Kidney (tissue), 22 donors: ENCODE measurements around the gene SIVA1. TPM values are rescaled to one million over a fixed set of nuclear protein-coding genes. Genes with fewer than 3 reads are reported as not detected.

Source experiments
- DNase-seq, 5 donors: peaks; one replicate each; pipeline ENCODE4 v3.0.0-alpha.2; 2013 to 2020
- FAIRE-seq: peaks from 2 replicates; lab custom pipeline; 2012; peaks lifted over from hg19 to GRCh38; lab: Jason Lieb, UNC
- H3K27ac ChIP-seq, 2 donors: one replicate each; pipeline ENCODE4 v1.7.0; 2013; ENCODE audit warnings: low read depth in 2 of 2, low read length in 2 of 2, inconsistent platforms in 1 of 2
- H3K27me3 ChIP-seq: one replicate; pipeline ENCODE4 v1.7.1; 2013; ENCODE audit warnings: low read length, inconsistent platforms; ENCODE audit not compliant: control insufficient read depth, insufficient read depth
- H3K36me3 ChIP-seq, 3 donors: one replicate each; pipeline versions ENCODE4 v1.7.0 to v1.7.1; 2013; ENCODE audit warnings: low read length in 3 of 3, control low read depth in 1 of 3, inconsistent platforms in 1 of 3; ENCODE audit not compliant: insufficient read depth in 3 of 3, control insufficient read depth in 2 of 3
- H3K4me1 ChIP-seq, 3 donors: one replicate each; pipeline versions ENCODE4 v1.7.0 to v1.7.1; 2013; ENCODE audit warnings: low read length in 3 of 3, inconsistent platforms in 1 of 3, low read depth in 1 of 3; ENCODE audit not compliant: control insufficient read depth in 2 of 3, insufficient read depth in 2 of 3
- H3K4me3 ChIP-seq, 3 donors: one replicate each; pipeline versions ENCODE4 v1.7.0 to v1.8.1; 2013; ENCODE audit warnings: low read length in 3 of 3, control low read depth in 1 of 3, inconsistent platforms in 1 of 3
- H3K9ac ChIP-seq, 3 donors: one replicate each; pipeline versions ENCODE4 v1.7.0 to v1.7.1; 2013; ENCODE audit warnings: low read length in 3 of 3, control low read depth in 1 of 3, inconsistent platforms in 1 of 3
- H3K9me3 ChIP-seq, 3 donors: one replicate each; pipeline versions ENCODE4 v1.7.0 to v1.7.1; 2013; ENCODE audit warnings: low read length in 3 of 3, control low read depth in 1 of 3, inconsistent platforms in 1 of 3; ENCODE audit not compliant: control insufficient read depth in 2 of 3, insufficient read depth in 1 of 3
- CTCF ChIP-seq: IDR thresholded peaks from 3 replicates; pipeline ENCODE4 v1.5.1; 2012; ENCODE audit warnings: mild to moderate bottlenecking, moderate library complexity, borderline replicate concordance; ENCODE audit not compliant: insufficient read depth; ENCODE audit errors: extremely low read depth
- intact Hi-C: fragments of 100-400 bp; cut with DNase I; formaldehyde crosslinking; loops from one replicate; pipeline ENCODE4 v1.11.1; 2022
- long read RNA-seq, 10 donors: library from polyadenylated mRNA in 1 of 10; unstranded in 1 of 10; transcript quantifications; one replicate each; pipeline ENCODE4 v2.0.0 and lab custom pipeline, GENCODE V29; 2021 to 2026
- polyA plus RNA-seq: library from polyadenylated mRNA; stranded (reverse); fragments of 350-450 nt; fragmentation: Illumina TruSeq; extraction: RNeasy Lipid Tissue Mini Kit (QIAGEN cat#74804); gene quantifications from one replicate; pipeline ENCODE4 v1.2.3, GENCODE V29; 2014; ENCODE audit warnings: low read depth, low replicate concordance; ENCODE audit not compliant: insufficient read depth
- total RNA-seq: library from RNA; stranded (reverse); fragmentation: NEBNext Ultra II Directional; extraction: Animal tissue kit (Norgen Biotek cat#: 25700); gene quantifications from one replicate; pipeline ENCODE4 v1.2.1, GENCODE V29; 2021
- donor health status: control.
- donor health status: control.
- donor health status: control.
- donor health status: control.
- donor health status: control.
- donor health status: DM: yes; HTN: yes; CAD: no.
- donor health status: Normal renal cell carcinoma (clear cell type).

SIVA1 gene
- 65.7 TPM for total RNA-seq
- polyA plus RNA-seq, result 124 TPM
- long read RNA-seq, donor 1, full-length matches to known transcripts, result 71 of 114 reads
- long read RNA-seq, donor 1, partial matches to known transcripts, result 33 of 114 reads
- long read RNA-seq, donor 1, other reads (novel, unspliced or antisense), result 10 of 114 reads
- long read RNA-seq, donor 2, full-length matches to known transcripts, result 85 of 161 reads
- long read RNA-seq, donor 2, partial matches to known transcripts, result 71 of 161 reads
- long read RNA-seq, donor 2, other reads (novel, unspliced or antisense), result 5 of 161 reads
- long read RNA-seq, donor 3, transcript SIVA1-201 (4 exons, 802 nt), result major isoform, 78 of 124 reads
- long read RNA-seq, donor 3, partial matches to known transcripts, result 32 of 124 reads
- long read RNA-seq, donor 3, other reads (novel, unspliced or antisense), result 11 of 124 reads
- long read RNA-seq, donor 4, transcript SIVA1-201 (4 exons, 802 nt), result major isoform, 55 of 98 reads
- long read RNA-seq, donor 4, partial matches to known transcripts, result 32 of 98 reads
- long read RNA-seq, donor 4, other reads (novel, unspliced or antisense), result 7 of 98 reads
- long read RNA-seq, donor 5, transcript SIVA1-201 (4 exons, 802 nt), result major isoform, 7 of 7 reads
- long read RNA-seq, donor 5, partial matches to known transcripts, result 0 of 7 reads
- long read RNA-seq, donor 5, other reads (novel, unspliced or antisense), result 0 of 7 reads
- long read RNA-seq, donor 6, transcript SIVA1-203 (3 exons, 1,244 nt), result minor isoform, 7 of 275 reads
- long read RNA-seq, donor 6, transcript SIVA1-201 (4 exons, 802 nt), result major isoform, 135 of 275 reads
- long read RNA-seq, donor 6, partial matches to known transcripts, result 116 of 275 reads
- long read RNA-seq, donor 6, other reads (novel, unspliced or antisense), result 14 of 275 reads
- long read RNA-seq, donor 7, transcript SIVA1-201 (4 exons, 802 nt), result major isoform, 38 of 56 reads
- long read RNA-seq, donor 7, partial matches to known transcripts, result 4 of 56 reads
- long read RNA-seq, donor 7, other reads (novel, unspliced or antisense), result 12 of 56 reads
- long read RNA-seq, donor 8, full-length matches to known transcripts, result 104 of 161 reads
- long read RNA-seq, donor 8, partial matches to known transcripts, result 45 of 161 reads
- long read RNA-seq, donor 8, other reads (novel, unspliced or antisense), result 12 of 161 reads
- long read RNA-seq, donor 9, full-length matches to known transcripts, result 64 of 93 reads
- long read RNA-seq, donor 9, partial matches to known transcripts, result 29 of 93 reads
- long read RNA-seq, donor 9, other reads (novel, unspliced or antisense), result 0 of 93 reads
- long read RNA-seq, donor 10, full-length matches to known transcripts, result 71 of 115 reads
- long read RNA-seq, donor 10, partial matches to known transcripts, result 38 of 115 reads
- long read RNA-seq, donor 10, other reads (novel, unspliced or antisense), result 6 of 115 reads

- Histone ChIP-seq H3K27me3 (no peaks in the 10 kb centered on the region), H3K9me3 (no peaks in the 10 kb centered on the region), H3K4me1 (peaks cover 0 to 27% (median 19%) of the 10 kb centered on the region in 3 donors), H3K4me3 (peak within 1 kb of the TSS; percentile 73 to 89 (median 81)), H3K9ac (peak within 1 kb of the TSS; percentile 65 to 88 (median 74)), H3K36me3 (peaks cover 2 to 15% (median 11%) of the 10 kb centered on the region in 3 donors), H3K27ac (peak within 1 kb of the TSS; percentile 49 to 79)
- TF ChIP-seq CTCF, result no peak
- intact Hi-C loops, result no loop called here
- peak; percentile 80 for FAIRE-seq
- peak; percentile 100 for DNase-seq
Observed at GRCh38 chr14:104752735-104753527, at the start of gene SIVA1. Gene SIVA1 (plus strand): TSS chr14:104753147. CDS start chr14:104753202, 55 bp downstream.

GRCh38 chr14:104703269-104703668 is 49.7 kb upstream of the SIVA1 start:
- Histone ChIP-seq H3K27me3 (no peaks in the 10 kb centered on the region), H3K9me3 (no peaks in the 10 kb centered on the region), H3K4me1 (no peaks in the 10 kb centered on the region), H3K4me3 (no peak overlapping the region), H3K36me3 (peaks cover 0 to 3% (median 3%) of the 10 kb centered on the region in 3 donors), H3K9ac (no peak overlapping the region), H3K27ac (no peak overlapping the region)
- FAIRE-seq (no peak), DNase-seq (no peak)
- intact Hi-C loops, result loop anchor here (5.0 kb wide), 1 partner anchor 51 kb away; no protein-coding TSS in a partner anchor
- no peak for TF ChIP-seq CTCF

- intact Hi-C loops, result loop anchor here (5.0 kb wide), 1 partner anchor 52 kb away; no protein-coding TSS in a partner anchor
- Histone ChIP-seq H3K4me3 (no peak overlapping the region), H3K36me3 (peaks cover 0 to 3% (median 3%) of the 10 kb centered on the region in 3 donors), H3K9me3 (no peaks in the 10 kb centered on the region), H3K27ac (no peak overlapping the region), H3K9ac (no peak overlapping the region), H3K4me1 (no peaks in the 10 kb centered on the region), H3K27me3 (no peaks in the 10 kb centered on the region)
- FAIRE-seq, result no peak
- no peak for TF ChIP-seq CTCF
- DNase-seq, result no peak
Observed at GRCh38 chr14:104704252-104704651, 48.7 kb upstream of the SIVA1 start.
